HepG2 (cell line): ENCODE data around the gene BIRC7. TPM values are rescaled to one million over a fixed set of nuclear protein-coding genes. Genes with fewer than 3 reads are reported as not detected.
A peak's percentile ranks its signal among the peaks of the same experiment; 100 is the strongest.

ENCODE experiments used
- DZIP1 ChIP-seq: sonication (generic); formaldehyde crosslinking; IDR thresholded peaks from 2 replicates; pipeline ENCODE4 v1.5.0; 2020; ENCODE audit warnings: mild to moderate bottlenecking, missing genetic modification reagents
- FUBP1 ChIP-seq: sonication (generic); formaldehyde crosslinking; IDR thresholded peaks from 2 replicates; pipeline ENCODE4 v1.5.1; 2020; ENCODE audit warnings: missing genetic modification reagents, mild to moderate bottlenecking, borderline replicate concordance
- GTF2F1 ChIP-seq: fragments of 150-350 bp; IDR thresholded peaks from 2 replicates; pipeline ENCODE4 v1.6.1; 2014; ENCODE audit warnings: low read length
- HOXD1 ChIP-seq: sonication (generic); formaldehyde crosslinking; IDR thresholded peaks from 2 replicates; pipeline ENCODE4 v1.5.0; 2020; ENCODE audit warnings: missing genetic modification reagents
- KDM3A ChIP-seq: IDR thresholded peaks from 2 replicates; pipeline ENCODE4 v1.6.1; 2018; ENCODE audit warnings: low read depth, missing compliant biosample characterization
- LRRFIP1 ChIP-seq: sonication (generic); formaldehyde crosslinking; conservative IDR thresholded peaks from 2 replicates; pipeline ENCODE4 v1.4.0; 2020; ENCODE audit warnings: missing genetic modification reagents
- MYPOP ChIP-seq: sonication (generic); formaldehyde crosslinking; IDR thresholded peaks from 2 replicates; pipeline ENCODE4 v1.8.1; 2023; ENCODE audit warnings: mild to moderate bottlenecking, moderate library complexity, missing genetic modification reagents
- NFKB2 ChIP-seq: sonication (generic); formaldehyde crosslinking; IDR thresholded peaks from 2 replicates; pipeline ENCODE4 v1.4.0; 2020; ENCODE audit warnings: missing genetic modification reagents, borderline replicate concordance
- PHF20 ChIP-seq: sonication (generic); formaldehyde crosslinking; IDR thresholded peaks from 2 replicates; pipeline ENCODE4 v1.5.0; 2020; ENCODE audit warnings: mild to moderate bottlenecking, missing genetic modification reagents
- SNAI1 ChIP-seq: sonication (generic); formaldehyde crosslinking; IDR thresholded peaks from 2 replicates; pipeline ENCODE4 v1.5.0; 2020; ENCODE audit warnings: mild to moderate bottlenecking, missing genetic modification reagents, borderline replicate concordance
- YY1 ChIP-seq: IDR thresholded peaks from 2 replicates; pipeline ENCODE4 v1.6.1; 2011; ENCODE audit warnings: low read length, low read depth, moderate library complexity, mild to moderate bottlenecking; ENCODE audit not compliant: insufficient read depth, insufficient replicate concordance
- ZMAT5 ChIP-seq: sonication (generic); formaldehyde crosslinking; IDR thresholded peaks from 2 replicates; pipeline ENCODE4 v1.5.0; 2020; ENCODE audit warnings: mild to moderate bottlenecking, low read depth, missing genetic modification reagents, borderline replicate concordance
- ZNF619 ChIP-seq: sonication (generic); formaldehyde crosslinking; IDR thresholded peaks from 2 replicates; pipeline ENCODE4 v1.4.0; 2020; ENCODE audit warnings: mild to moderate bottlenecking, missing genetic modification reagents
- ZNF709 ChIP-seq: sonication (generic); formaldehyde crosslinking; IDR thresholded peaks from 2 replicates; pipeline ENCODE4 v1.5.0; 2020; ENCODE audit warnings: mild to moderate bottlenecking, missing genetic modification reagents
- ZNF761 ChIP-seq: sonication (generic); formaldehyde crosslinking; conservative IDR thresholded peaks from 2 replicates; pipeline ENCODE4 v1.4.0; 2020; ENCODE audit warnings: mild to moderate bottlenecking, missing genetic modification reagents
- ZNF782 ChIP-seq: sonication (generic); formaldehyde crosslinking; IDR thresholded peaks from 2 replicates; pipeline ENCODE4 v1.4.0; 2020; ENCODE audit warnings: missing genetic modification reagents, mild to moderate bottlenecking, borderline replicate concordance
- polyA plus RNA-seq, 8 experiments: library from polyadenylated mRNA; depleted of rRNA in 3 of 8; stranded (reverse) in 7 of 8; unstranded in 1 of 8; fragments of >200 nt; fragmentation: Illumina TruSeq in 4 of 8; extraction: Trizol in 4 of 8; gene quantifications; 2 replicates each; pipeline versions ENCODE4 v1.2.1 to v1.2.3, GENCODE V29; 2011 to 2016; ENCODE audit warnings: low read depth in 4 of 8, missing spikeins in 1 of 8, mixed read lengths in 1 of 8; ENCODE audit not compliant: insufficient read depth in 1 of 8
- total RNA-seq, 5 experiments: library from RNA; depleted of rRNA; stranded (reverse); fragments of >200 nt; fragmentation: Illumina TruSeq; extraction: Trizol; gene quantifications; 2 replicates each; pipeline ENCODE4 v1.2.3, GENCODE V29; 2016; ENCODE audit warnings: low read depth in 1 of 5
- TF ChIP-seq, protein P1 (sequence below): sonication (generic); formaldehyde crosslinking; conservative IDR thresholded peaks from 2 replicates; pipeline ENCODE4 v1.8.0; 2022; ENCODE audit warnings: mild to moderate bottlenecking, moderate library complexity, missing genetic modification reagents

Gene BIRC7
- total and polyA plus RNA-seq, 2 of the 13 experiments (the other 11 are each of a cell fraction or from before 2014, with no cell fraction given): 0.27 to 5.1 TPM

DNA sequence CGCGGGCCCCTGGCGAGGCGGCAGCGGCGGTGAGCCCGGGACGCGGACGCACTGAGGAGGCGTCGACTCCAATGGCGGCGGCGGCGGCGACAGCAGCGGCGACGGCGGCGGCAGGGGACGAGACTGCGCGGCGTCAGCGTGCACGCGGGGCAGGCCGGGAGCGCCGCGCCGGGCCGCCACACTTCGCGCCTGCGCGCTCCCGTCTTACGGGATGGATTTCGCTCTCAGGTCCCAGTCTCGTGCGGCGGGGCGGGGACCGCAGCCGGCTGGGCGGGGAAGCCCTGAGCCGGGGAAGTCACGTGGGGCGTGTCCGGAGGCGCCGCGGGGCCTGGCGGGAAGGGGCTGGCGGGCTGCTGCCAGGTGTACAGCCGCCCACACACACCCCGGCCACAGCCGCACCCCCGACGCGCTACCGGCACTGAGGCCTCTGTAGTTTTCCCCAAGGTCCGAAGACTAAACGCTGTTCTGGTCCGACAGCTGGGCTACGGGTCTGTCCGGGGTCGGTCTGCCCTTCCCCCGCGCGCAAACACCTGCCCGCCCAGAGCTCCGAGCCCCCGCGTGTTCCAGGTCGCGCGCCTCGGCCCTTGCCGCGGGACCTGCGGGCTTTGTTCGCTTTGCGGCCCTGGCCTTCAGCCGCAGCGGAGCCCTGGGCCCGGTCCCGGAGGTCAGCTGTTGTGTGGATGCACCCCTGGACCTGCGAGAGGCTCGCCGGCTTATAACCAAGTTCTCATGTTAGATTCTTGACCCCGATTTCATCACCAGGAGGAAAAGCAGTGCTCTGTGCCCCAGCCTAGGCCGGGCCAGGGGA lies 19.5 kb upstream of the BIRC7 start, which contains the start of gene YTHDF1 (continued):
- no peak for TF ChIP-seq ZNF619 (CRISPR knock-in tag)
- TF ChIP-seq ZNF761 (CRISPR knock-in tag): peak; percentile 99
- no peak; the same call in 1 of the 2 replicates for TF ChIP-seq KDM3A (CRISPR knock-in tag)
- no peak for TF ChIP-seq GTF2F1
- no peak; the same call in 1 of the 2 replicates for TF ChIP-seq LRRFIP1
- peak; percentile 99 for TF ChIP-seq ZNF782 (CRISPR knock-in tag)
- TF ChIP-seq, protein P1, sequence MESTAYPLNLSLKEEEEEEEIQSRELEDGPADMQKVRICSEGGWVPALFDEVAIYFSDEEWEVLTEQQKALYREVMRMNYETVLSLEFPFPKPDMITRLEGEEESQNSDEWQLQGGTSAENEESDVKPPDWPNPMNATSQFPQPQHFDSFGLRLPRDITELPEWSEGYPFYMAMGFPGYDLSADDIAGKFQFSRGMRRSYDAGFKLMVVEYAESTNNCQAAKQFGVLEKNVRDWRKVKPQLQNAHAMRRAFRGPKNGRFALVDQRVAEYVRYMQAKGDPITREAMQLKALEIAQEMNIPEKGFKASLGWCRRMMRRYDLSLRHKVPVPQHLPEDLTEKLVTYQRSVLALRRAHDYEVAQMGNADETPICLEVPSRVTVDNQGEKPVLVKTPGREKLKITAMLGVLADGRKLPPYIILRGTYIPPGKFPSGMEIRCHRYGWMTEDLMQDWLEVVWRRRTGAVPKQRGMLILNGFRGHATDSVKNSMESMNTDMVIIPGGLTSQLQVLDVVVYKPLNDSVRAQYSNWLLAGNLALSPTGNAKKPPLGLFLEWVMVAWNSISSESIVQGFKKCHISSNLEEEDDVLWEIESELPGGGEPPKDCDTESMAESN (CRISPR knock-in tag): peak; percentile 93
- TF ChIP-seq MYPOP: peak; percentile 92; the same call in 1 of the 2 replicates
- TF ChIP-seq ZNF709 (CRISPR knock-in tag): peak; percentile 96
- peak; percentile 92 for TF ChIP-seq HOXD1 (CRISPR knock-in tag)
- TF ChIP-seq FUBP1 (CRISPR knock-in tag): 0 out of 2 replicates have a peak, but pooled peaks have one; percentile 44
- peak; percentile 92; the same call in 1 of the 2 replicates for TF ChIP-seq SNAI1 (CRISPR knock-in tag)
- peak; percentile 87 for TF ChIP-seq PHF20 (CRISPR knock-in tag)
- TF ChIP-seq DZIP1 (CRISPR knock-in tag): peak; percentile 68; the same call in 1 of the 2 replicates
- TF ChIP-seq NFKB2: peak; percentile 97
- TF ChIP-seq YY1: peak; percentile 93
- no peak for TF ChIP-seq ZMAT5
